HL-60 (cell line): ENCODE results near the gene FOXI1.
A peak's percentile ranks its signal among the peaks of the same experiment; 100 is the strongest.

ENCODE experiments used
- DNase-seq, 2 experiments: peaks; one replicate each; pipeline ENCODE4 v3.0.0-alpha.2; 2010 to 2020; ENCODE audit warnings: low read depth in 1 of 2, low spot score in 1 of 2
- H3K27ac ChIP-seq: fragments of 250-450 bp; sonication (Bioruptor Pico); replicated peaks from 2 replicates; pipeline ENCODE4 v1.5.1; 2020; ENCODE audit warnings: mild to moderate bottlenecking, moderate library complexity
- H3K27me3 ChIP-seq: fragments of 250-450 bp; sonication (Bioruptor Pico); 2 replicates; pipeline ENCODE4 v1.5.1; 2021; ENCODE audit warnings: mild to moderate bottlenecking, moderate library complexity; ENCODE audit not compliant: insufficient read depth, poor library complexity, severe bottlenecking
- H3K4me3 ChIP-seq: replicated peaks from 2 replicates; pipeline ENCODE4 v1.5.1; 2011; ENCODE audit warnings: mild to moderate bottlenecking, control low read depth, low read length; ENCODE audit not compliant: insufficient read depth
- GABPA ChIP-seq: IDR thresholded peaks from 2 replicates; pipeline ENCODE4 v1.6.1; 2012; ENCODE audit warnings: low read depth
- POLR2AphosphoS5 ChIP-seq: IDR thresholded peaks from 2 replicates; pipeline ENCODE4 v1.6.1; 2012; ENCODE audit warnings: low read depth
- SPI1 ChIP-seq: IDR thresholded peaks from 2 replicates; pipeline ENCODE4 v1.6.1; 2012; ENCODE audit warnings: low read depth, mild to moderate bottlenecking, borderline replicate concordance
- TF ChIP-seq, protein P1 (sequence below): IDR thresholded peaks from one replicate; pipeline ENCODE4 v1.5.1; 2011; ENCODE audit warnings: low read length, control low read depth, inconsistent platforms; ENCODE audit not compliant: insufficient read depth
- TF ChIP-seq, protein P2 (sequence below): IDR thresholded peaks from 2 replicates; pipeline ENCODE4 v1.6.1; 2012; ENCODE audit warnings: low read depth; ENCODE audit not compliant: insufficient replicate concordance

The FOXI1 gene

DNA sequence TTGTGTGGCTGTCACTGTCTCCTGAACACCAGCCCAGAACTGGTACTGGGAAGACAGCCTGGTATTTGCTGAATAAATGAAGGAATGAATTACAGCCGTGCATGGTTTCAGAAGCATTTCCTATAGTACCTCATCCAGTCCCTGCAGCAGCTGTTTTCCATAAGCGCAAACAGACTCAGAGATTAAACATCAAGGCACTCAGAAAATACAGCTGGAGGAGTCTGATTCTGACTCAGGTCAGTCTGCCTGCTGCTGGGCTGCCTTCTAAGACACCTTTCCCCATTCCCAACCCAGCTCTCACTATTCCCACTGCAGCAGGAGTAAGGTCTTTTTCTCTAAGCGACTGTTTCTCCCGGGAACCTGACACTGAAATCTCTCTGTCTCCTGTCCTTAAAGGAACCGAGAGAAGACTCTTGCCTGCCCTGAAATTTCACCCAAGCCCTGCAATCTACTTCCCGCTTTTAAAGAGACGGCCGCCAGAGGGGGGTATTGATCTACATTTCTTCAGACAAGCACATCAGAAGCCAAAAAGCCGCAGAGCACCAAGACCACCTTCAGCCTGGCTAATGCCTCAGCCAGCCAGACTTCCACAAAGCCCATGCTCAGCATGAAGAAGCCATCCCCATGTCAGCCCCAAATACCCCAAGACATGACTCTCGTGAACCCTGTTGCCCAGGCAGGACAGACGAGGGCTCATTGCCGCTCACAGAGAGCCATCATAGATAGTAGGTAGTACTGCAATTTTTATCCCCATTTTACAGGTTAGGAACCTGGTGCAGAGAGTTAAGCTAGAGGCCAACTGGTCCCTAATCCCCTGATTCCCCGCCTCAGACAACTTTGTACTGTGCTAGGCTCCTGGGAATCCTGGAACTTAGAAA is 5.4 kb upstream of the FOXI1 start:
- TF ChIP-seq, protein P1, sequence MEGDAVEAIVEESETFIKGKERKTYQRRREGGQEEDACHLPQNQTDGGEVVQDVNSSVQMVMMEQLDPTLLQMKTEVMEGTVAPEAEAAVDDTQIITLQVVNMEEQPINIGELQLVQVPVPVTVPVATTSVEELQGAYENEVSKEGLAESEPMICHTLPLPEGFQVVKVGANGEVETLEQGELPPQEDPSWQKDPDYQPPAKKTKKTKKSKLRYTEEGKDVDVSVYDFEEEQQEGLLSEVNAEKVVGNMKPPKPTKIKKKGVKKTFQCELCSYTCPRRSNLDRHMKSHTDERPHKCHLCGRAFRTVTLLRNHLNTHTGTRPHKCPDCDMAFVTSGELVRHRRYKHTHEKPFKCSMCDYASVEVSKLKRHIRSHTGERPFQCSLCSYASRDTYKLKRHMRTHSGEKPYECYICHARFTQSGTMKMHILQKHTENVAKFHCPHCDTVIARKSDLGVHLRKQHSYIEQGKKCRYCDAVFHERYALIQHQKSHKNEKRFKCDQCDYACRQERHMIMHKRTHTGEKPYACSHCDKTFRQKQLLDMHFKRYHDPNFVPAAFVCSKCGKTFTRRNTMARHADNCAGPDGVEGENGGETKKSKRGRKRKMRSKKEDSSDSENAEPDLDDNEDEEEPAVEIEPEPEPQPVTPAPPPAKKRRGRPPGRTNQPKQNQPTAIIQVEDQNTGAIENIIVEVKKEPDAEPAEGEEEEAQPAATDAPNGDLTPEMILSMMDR = peak; percentile 43
- TF ChIP-seq, protein P2, sequence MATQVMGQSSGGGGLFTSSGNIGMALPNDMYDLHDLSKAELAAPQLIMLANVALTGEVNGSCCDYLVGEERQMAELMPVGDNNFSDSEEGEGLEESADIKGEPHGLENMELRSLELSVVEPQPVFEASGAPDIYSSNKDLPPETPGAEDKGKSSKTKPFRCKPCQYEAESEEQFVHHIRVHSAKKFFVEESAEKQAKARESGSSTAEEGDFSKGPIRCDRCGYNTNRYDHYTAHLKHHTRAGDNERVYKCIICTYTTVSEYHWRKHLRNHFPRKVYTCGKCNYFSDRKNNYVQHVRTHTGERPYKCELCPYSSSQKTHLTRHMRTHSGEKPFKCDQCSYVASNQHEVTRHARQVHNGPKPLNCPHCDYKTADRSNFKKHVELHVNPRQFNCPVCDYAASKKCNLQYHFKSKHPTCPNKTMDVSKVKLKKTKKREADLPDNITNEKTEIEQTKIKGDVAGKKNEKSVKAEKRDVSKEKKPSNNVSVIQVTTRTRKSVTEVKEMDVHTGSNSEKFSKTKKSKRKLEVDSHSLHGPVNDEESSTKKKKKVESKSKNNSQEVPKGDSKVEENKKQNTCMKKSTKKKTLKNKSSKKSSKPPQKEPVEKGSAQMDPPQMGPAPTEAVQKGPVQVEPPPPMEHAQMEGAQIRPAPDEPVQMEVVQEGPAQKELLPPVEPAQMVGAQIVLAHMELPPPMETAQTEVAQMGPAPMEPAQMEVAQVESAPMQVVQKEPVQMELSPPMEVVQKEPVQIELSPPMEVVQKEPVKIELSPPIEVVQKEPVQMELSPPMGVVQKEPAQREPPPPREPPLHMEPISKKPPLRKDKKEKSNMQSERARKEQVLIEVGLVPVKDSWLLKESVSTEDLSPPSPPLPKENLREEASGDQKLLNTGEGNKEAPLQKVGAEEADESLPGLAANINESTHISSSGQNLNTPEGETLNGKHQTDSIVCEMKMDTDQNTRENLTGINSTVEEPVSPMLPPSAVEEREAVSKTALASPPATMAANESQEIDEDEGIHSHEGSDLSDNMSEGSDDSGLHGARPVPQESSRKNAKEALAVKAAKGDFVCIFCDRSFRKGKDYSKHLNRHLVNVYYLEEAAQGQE = no peak
- Histone ChIP-seq H3K4me3 (no peak overlapping the region), H3K27me3 (no peaks in the 10 kb centered on the region), H3K27ac (no peak overlapping the region)
- peak; percentile 41 to 78 for DNase-seq

DNA sequence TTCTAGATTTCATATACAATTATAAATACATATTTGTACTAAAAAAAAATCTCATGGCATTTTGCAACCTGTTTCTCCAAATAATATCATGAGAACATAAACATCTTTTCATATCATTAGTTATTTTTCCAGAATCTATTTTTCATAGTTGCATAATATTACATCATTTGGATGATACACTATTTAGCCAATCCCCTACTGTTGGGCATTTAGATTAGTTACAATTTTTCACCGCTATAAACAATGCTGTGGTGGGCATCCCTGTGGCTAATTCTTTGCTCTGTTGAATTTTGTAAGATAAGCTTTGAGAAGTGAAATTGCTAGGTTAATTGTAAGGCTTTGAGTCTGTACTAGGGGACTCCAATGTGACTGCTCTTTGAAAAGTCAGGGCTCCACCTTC is 2.2 kb upstream of the FOXI1 start:
- no peaks in the 10 kb centered on the region for H3K27me3 ChIP-seq
- TF ChIP-seq POLR2AphosphoS5 (no peak), GABPA (no peak), SPI1 (no peak)
- TF ChIP-seq, protein P1 = no peak
- TF ChIP-seq, protein P2 = no peak
- H3K27ac ChIP-seq = no peak overlapping the region
- DNase-seq = no peak
- H3K4me3 ChIP-seq = no peak overlapping the region

DNA sequence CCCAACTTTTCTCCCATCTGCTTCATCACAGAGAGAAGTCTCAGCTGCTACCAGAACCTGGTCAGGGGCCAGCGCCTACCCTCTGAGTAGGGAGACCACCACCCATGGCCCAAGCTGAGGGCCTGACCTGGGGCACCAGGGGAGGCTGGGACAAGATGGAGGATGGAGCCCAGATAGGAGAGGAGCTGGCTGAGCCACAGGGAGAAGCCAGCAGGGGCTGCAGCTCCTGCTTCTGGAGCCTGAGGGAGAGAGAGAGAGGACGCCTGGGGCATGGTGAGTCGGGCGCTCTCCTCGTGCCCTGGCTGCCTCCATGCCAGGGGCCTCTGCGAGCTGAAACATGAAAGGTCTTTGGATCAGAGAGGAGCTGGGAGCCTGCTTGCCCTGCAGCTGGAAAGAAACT is 1.4 kb upstream of the FOXI1 start:
- H3K27me3 ChIP-seq = no peaks in the 10 kb centered on the region

More for the DNA sequence above, 1.4 kb upstream of the FOXI1 start:
- no peak overlapping the region for H3K4me3 ChIP-seq
- H3K27ac ChIP-seq = no peak overlapping the region
- no peak for DNase-seq
- no peak for TF ChIP-seq POLR2AphosphoS5
- TF ChIP-seq, protein P2 = no peak
- TF ChIP-seq GABPA = no peak
- TF ChIP-seq SPI1 = no peak
- TF ChIP-seq, protein P1 = no peak
